Fibroblast of skin of back (primary cell): ENCODE data around the gene BRPF3.

Experiments
- DNase-seq: peaks from one replicate; pipeline ENCODE4 v3.0.0-alpha.2; 2013

BRPF3 gene

GRCh38 chr6:36232172-36232571 lies 35.6 kb downstream of the BRPF3 start:
- no peak for DNase-seq

GRCh38 chr6:36235309-36235708 lies 38.8 kb downstream of the BRPF3 start:
- no peak for DNase-seq

- DNase-seq = no peak
Observed at GRCh38 chr6:36235862-36236261, 39.3 kb downstream of the BRPF3 start.

GRCh38 chr6:36239774-36240173 lies 43.2 kb downstream of the BRPF3 start:
- no peak for DNase-seq

GRCh38 chr6:36241728-36242127 lies 45.2 kb downstream of the BRPF3 start:
- DNase-seq = peak; percentile 20

GRCh38 chr6:36242161-36242560 lies 45.6 kb downstream of the BRPF3 start:
- DNase-seq = no peak

GRCh38 chr6:36242626-36243025 lies 46.1 kb downstream of the BRPF3 start:
- no peak for DNase-seq

- DNase-seq = no peak
Observed at GRCh38 chr6:36243562-36244212, 47.1 kb downstream of the BRPF3 start.

- no peak for DNase-seq
Observed at GRCh38 chr6:36244641-36245280, 48.2 kb downstream of the BRPF3 start.

GRCh38 chr6:36245572-36246061 lies 49.1 kb downstream of the BRPF3 start:
- no peak for DNase-seq

- DNase-seq = no peak
Observed at GRCh38 chr6:36246506-36247268, 50.1 kb downstream of the BRPF3 start.

GRCh38 chr6:36247693-36248092 lies 51.1 kb downstream of the BRPF3 start:
- DNase-seq = peak; percentile 17

GRCh38 chr6:36248980-36249379 lies 52.4 kb downstream of the BRPF3 start:
- DNase-seq = no peak

GRCh38 chr6:36249536-36249935 lies 53.0 kb downstream of the BRPF3 start:
- no peak for DNase-seq

- no peak for DNase-seq
Observed at GRCh38 chr6:36252005-36252404, 55.5 kb downstream of the BRPF3 start.

GRCh38 chr6:36263390-36264000 lies 67.0 kb downstream of the BRPF3 start:
- no peak for DNase-seq

- DNase-seq = no peak
Observed at GRCh38 chr6:36265744-36266143, 69.2 kb downstream of the BRPF3 start.

GRCh38 chr6:36266913-36267644 lies 70.5 kb downstream of the BRPF3 start:
- DNase-seq = no peak

- no peak for DNase-seq
Observed at GRCh38 chr6:36267731-36268477, 71.4 kb downstream of the BRPF3 start.

- no peak for DNase-seq
Observed at GRCh38 chr6:36268478-36269275, 72.1 kb downstream of the BRPF3 start.
